Neural cell (in vitro differentiated cells): Measurements from ENCODE around the gene BTBD9. TPM values are rescaled to one million over a fixed set of nuclear protein-coding genes. Genes with fewer than 3 reads are reported as not detected.

ENCODE experiments used
- H2AFZ ChIP-seq: fragments of 200-600, 300-800 bp; sonication (generic), shearing (Covaris generic); 2 replicates; pipeline ENCODE4 v1.6.0; 2014; ENCODE audit warnings: low read depth, mild to moderate bottlenecking, antibody characterized with exemption, low read length, moderate library complexity
- H3F3A ChIP-seq: fragments of 200-600 bp; shearing (Covaris generic); 2 replicates; pipeline ENCODE4 v1.6.1; 2016; ENCODE audit warnings: mild to moderate bottlenecking, moderate library complexity, mixed read lengths, antibody characterized with exemption, low read length; ENCODE audit not compliant: insufficient read depth, poor library complexity, severe bottlenecking
- H3K27ac ChIP-seq: fragments of 200-600, 300-800 bp; sonication (generic), shearing (Covaris generic); 2 replicates; pipeline ENCODE4 v1.5.1; 2014; ENCODE audit warnings: mild to moderate bottlenecking, low read length, moderate library complexity
- H3K27me3 ChIP-seq: fragments of 300-800, 200-600 bp; sonication (generic), shearing (Covaris generic); 2 replicates; pipeline ENCODE4 v1.6.0; 2014; ENCODE audit warnings: mild to moderate bottlenecking, low read depth, low read length, moderate library complexity; ENCODE audit not compliant: insufficient read depth
- H3K36me3 ChIP-seq: fragments of 300-800, 200-600 bp; sonication (generic), shearing (Covaris generic); 2 replicates; pipeline ENCODE4 v1.5.1; 2014; ENCODE audit warnings: mild to moderate bottlenecking, antibody characterized with exemption, low read length, moderate library complexity; ENCODE audit not compliant: insufficient read depth
- H3K4me2 ChIP-seq: fragments of 300-800, 200-600 bp; sonication (generic), shearing (Covaris generic); 2 replicates; pipeline ENCODE4 v1.6.0; 2014; ENCODE audit warnings: mild to moderate bottlenecking, low read length
- H3K4me3 ChIP-seq: fragments of 300-800, 200-600 bp; sonication (generic), shearing (Covaris generic); 2 replicates; pipeline ENCODE4 v1.5.1; 2014; ENCODE audit warnings: mild to moderate bottlenecking, low read length, moderate library complexity
- H3K79me2 ChIP-seq: fragments of 200-600 bp; shearing (Covaris generic); replicated peaks from 2 replicates; pipeline ENCODE4 v1.6.0; 2014; ENCODE audit warnings: mild to moderate bottlenecking, low read length, moderate library complexity; ENCODE audit not compliant: insufficient read depth
- H3K9ac ChIP-seq: fragments of 300-800, 200-600 bp; sonication (generic), shearing (Covaris generic); 2 replicates; pipeline ENCODE4 v1.6.1; 2016; ENCODE audit warnings: mild to moderate bottlenecking, low read length, mixed read lengths
- H3K9me2 ChIP-seq: fragments of 200-600 bp; shearing (Covaris generic); 2 replicates; pipeline ENCODE4 v1.6.1; 2016; ENCODE audit warnings: mild to moderate bottlenecking, low read length, mixed read lengths; ENCODE audit not compliant: insufficient read depth
- H3K9me3 ChIP-seq: fragments of 200-600, 300-800 bp; sonication (generic), shearing (Covaris generic); 2 replicates; pipeline ENCODE4 v1.6.1; 2016; ENCODE audit warnings: mild to moderate bottlenecking, mixed run types, low read length, moderate library complexity, mixed read lengths
- H4K20me1 ChIP-seq: fragments of 200-600 bp; shearing (Covaris generic); 2 replicates; pipeline ENCODE4 v1.6.1; 2016; ENCODE audit warnings: mild to moderate bottlenecking, mixed run types; ENCODE audit not compliant: insufficient read depth
- EP300 ChIP-seq: fragments of 450-650 bp; conservative IDR thresholded peaks from 2 replicates; pipeline ENCODE4 v1.6.1; 2014; ENCODE audit warnings: antibody characterized with exemption, mild to moderate bottlenecking, moderate library complexity; ENCODE audit not compliant: poor library complexity, severe bottlenecking
- EZH2 ChIP-seq: fragments of 200-600, 300-800 bp; shearing (Covaris generic), sonication (generic); IDR thresholded peaks from 2 replicates; pipeline ENCODE4 v1.6.1; 2014; ENCODE audit warnings: antibody characterized with exemption, low read length, borderline replicate concordance, mild to moderate bottlenecking; ENCODE audit not compliant: insufficient read depth, poor library complexity, severe bottlenecking
- MXI1 ChIP-seq: fragments of 450-650 bp; conservative IDR thresholded peaks from 2 replicates; pipeline ENCODE4 v1.6.1; 2014; ENCODE audit warnings: antibody characterized with exemption, mild to moderate bottlenecking; ENCODE audit not compliant: poor library complexity, severe bottlenecking
- POLR2AphosphoS5 ChIP-seq: IDR thresholded peaks from 2 replicates; pipeline ENCODE4 v1.6.1; 2012
- RAD21 ChIP-seq: fragments of 450-650 bp; conservative IDR thresholded peaks from 2 replicates; pipeline ENCODE4 v1.6.1; 2014; ENCODE audit warnings: antibody characterized with exemption, mild to moderate bottlenecking, moderate library complexity
- SMC3 ChIP-seq: fragments of 450-650 bp; conservative IDR thresholded peaks from 2 replicates; pipeline ENCODE4 v1.6.1; 2014; ENCODE audit warnings: antibody characterized with exemption, mild to moderate bottlenecking, moderate library complexity; ENCODE audit not compliant: poor library complexity
- TAF1 ChIP-seq: IDR thresholded peaks from 2 replicates; pipeline ENCODE4 v1.6.1; 2012; ENCODE audit warnings: low read depth
- polyA plus RNA-seq: library from polyadenylated mRNA; depleted of rRNA; stranded (reverse); fragments of >200 nt; gene quantifications from 2 replicates; pipeline ENCODE4 v1.2.3, GENCODE V29; 2014
- TF ChIP-seq, protein P1 (sequence below): IDR thresholded peaks from 2 replicates; pipeline ENCODE4 v1.6.1; 2012; ENCODE audit warnings: borderline replicate concordance
- TF ChIP-seq, protein P2 (sequence below): fragments of 450-650 bp; IDR thresholded peaks from 2 replicates; pipeline ENCODE4 v1.5.1; 2014; ENCODE audit warnings: antibody characterized with exemption, mild to moderate bottlenecking, moderate library complexity; ENCODE audit not compliant: poor library complexity, severe bottlenecking

Gene BTBD9
- polyA plus RNA-seq, 1 donor from 2014 or later: 6.2 TPM

DNA sequence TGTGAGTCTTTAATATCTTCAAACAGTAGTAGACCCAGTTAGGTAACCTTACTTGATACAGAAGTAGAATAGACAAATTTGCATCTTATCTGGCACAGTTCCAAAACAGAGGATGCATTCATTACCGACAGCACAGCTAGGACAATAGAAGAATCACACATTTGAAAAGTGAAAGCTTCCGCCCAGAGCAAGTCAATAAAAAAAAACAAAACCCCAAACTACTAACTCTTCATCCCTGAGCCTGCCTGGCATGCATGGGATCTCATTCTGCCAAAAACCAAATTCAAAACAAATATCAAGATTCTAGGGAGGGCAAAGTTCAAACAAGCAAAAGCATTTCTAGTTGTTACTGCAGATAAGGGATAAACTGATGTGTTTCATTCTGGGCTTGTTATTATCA lies 235.4 kb downstream of the BTBD9 start:
- no peak for TF ChIP-seq EZH2
- TF ChIP-seq EP300: no peak
- no peak for TF ChIP-seq SMC3
- TF ChIP-seq, protein P1, sequence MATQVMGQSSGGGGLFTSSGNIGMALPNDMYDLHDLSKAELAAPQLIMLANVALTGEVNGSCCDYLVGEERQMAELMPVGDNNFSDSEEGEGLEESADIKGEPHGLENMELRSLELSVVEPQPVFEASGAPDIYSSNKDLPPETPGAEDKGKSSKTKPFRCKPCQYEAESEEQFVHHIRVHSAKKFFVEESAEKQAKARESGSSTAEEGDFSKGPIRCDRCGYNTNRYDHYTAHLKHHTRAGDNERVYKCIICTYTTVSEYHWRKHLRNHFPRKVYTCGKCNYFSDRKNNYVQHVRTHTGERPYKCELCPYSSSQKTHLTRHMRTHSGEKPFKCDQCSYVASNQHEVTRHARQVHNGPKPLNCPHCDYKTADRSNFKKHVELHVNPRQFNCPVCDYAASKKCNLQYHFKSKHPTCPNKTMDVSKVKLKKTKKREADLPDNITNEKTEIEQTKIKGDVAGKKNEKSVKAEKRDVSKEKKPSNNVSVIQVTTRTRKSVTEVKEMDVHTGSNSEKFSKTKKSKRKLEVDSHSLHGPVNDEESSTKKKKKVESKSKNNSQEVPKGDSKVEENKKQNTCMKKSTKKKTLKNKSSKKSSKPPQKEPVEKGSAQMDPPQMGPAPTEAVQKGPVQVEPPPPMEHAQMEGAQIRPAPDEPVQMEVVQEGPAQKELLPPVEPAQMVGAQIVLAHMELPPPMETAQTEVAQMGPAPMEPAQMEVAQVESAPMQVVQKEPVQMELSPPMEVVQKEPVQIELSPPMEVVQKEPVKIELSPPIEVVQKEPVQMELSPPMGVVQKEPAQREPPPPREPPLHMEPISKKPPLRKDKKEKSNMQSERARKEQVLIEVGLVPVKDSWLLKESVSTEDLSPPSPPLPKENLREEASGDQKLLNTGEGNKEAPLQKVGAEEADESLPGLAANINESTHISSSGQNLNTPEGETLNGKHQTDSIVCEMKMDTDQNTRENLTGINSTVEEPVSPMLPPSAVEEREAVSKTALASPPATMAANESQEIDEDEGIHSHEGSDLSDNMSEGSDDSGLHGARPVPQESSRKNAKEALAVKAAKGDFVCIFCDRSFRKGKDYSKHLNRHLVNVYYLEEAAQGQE: no peak
- TF ChIP-seq POLR2AphosphoS5: no peak
- no peak for TF ChIP-seq TAF1
- TF ChIP-seq, protein P2, sequence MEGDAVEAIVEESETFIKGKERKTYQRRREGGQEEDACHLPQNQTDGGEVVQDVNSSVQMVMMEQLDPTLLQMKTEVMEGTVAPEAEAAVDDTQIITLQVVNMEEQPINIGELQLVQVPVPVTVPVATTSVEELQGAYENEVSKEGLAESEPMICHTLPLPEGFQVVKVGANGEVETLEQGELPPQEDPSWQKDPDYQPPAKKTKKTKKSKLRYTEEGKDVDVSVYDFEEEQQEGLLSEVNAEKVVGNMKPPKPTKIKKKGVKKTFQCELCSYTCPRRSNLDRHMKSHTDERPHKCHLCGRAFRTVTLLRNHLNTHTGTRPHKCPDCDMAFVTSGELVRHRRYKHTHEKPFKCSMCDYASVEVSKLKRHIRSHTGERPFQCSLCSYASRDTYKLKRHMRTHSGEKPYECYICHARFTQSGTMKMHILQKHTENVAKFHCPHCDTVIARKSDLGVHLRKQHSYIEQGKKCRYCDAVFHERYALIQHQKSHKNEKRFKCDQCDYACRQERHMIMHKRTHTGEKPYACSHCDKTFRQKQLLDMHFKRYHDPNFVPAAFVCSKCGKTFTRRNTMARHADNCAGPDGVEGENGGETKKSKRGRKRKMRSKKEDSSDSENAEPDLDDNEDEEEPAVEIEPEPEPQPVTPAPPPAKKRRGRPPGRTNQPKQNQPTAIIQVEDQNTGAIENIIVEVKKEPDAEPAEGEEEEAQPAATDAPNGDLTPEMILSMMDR: no peak
- no peak for TF ChIP-seq RAD21
- TF ChIP-seq MXI1: no peak
- Histone ChIP-seq H3K9me3 (no peaks in the 10 kb centered on the region), H3K27ac (no peak overlapping the region), H4K20me1 (no peaks in the 10 kb centered on the region), H3K9ac (no peak overlapping the region), H3K79me2 (no peaks in the 10 kb centered on the region), H3F3A (no peaks in the 10 kb centered on the region), H3K9me2 (no peaks in the 10 kb centered on the region), H3K4me3 (no peak overlapping the region), H3K36me3 (no peaks in the 10 kb centered on the region), H3K27me3 (no peaks in the 10 kb centered on the region), H3K4me2 (no peak overlapping the region), H2AFZ (no peak overlapping the region)

DNA sequence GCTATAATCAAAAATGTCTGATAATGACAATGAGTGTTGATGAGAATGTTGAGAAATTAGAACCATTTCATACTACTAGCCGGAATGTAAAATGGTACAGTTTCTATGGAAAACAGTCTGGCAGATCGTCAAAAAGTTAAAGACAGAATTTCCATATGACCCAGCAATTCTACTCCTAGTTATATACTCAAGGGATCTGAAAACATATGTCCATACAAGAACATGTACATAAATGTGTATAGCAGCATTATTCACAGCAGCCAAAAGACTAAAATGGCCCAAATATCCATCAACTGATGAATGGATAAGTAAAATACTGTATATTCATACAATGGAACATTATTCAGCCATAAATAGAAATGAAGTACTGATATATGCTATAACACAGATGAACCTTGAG lies 236.2 kb downstream of the BTBD9 start:
- Histone ChIP-seq H3K27ac (no peak overlapping the region), H3K4me3 (no peak overlapping the region), H3K79me2 (no peaks in the 10 kb centered on the region), H3K9me3 (no peaks in the 10 kb centered on the region), H3F3A (no peaks in the 10 kb centered on the region), H3K9me2 (no peaks in the 10 kb centered on the region), H3K9ac (no peak overlapping the region), H3K27me3 (no peaks in the 10 kb centered on the region), H4K20me1 (no peaks in the 10 kb centered on the region), H3K36me3 (no peaks in the 10 kb centered on the region), H3K4me2 (no peak overlapping the region), H2AFZ (no peak overlapping the region)
- TF ChIP-seq MXI1 (no peak), EZH2 (no peak), POLR2AphosphoS5 (no peak), RAD21 (no peak), SMC3 (no peak), EP300 (no peak), TAF1 (no peak)
- TF ChIP-seq, protein P1: no peak
- TF ChIP-seq, protein P2: no peak
